Ovary (tissue), 9 donors: ENCODE results near the gene EZR. TPM values are rescaled to one million over a fixed set of nuclear protein-coding genes. Genes with fewer than 3 reads are reported as not detected.

ENCODE experiments used
- DNase-seq, 5 donors: peaks; one replicate each; pipeline ENCODE4 v3.0.0-alpha.2; 2019 to 2020
- H3K27ac ChIP-seq, 2 donors: fragments of 200-600 bp; one replicate each; pipeline versions ENCODE4 v1.5.1 to v1.8.0; 2019 to 2022
- H3K27me3 ChIP-seq: fragments of 200-600 bp; one replicate; pipeline ENCODE4 v1.8.0; 2022
- H3K36me3 ChIP-seq: fragments of 200-600 bp; sonication (generic); one replicate; pipeline ENCODE4 v1.5.1; 2019
- H3K4me1 ChIP-seq: one replicate; pipeline ENCODE4 v1.8.1; 2013; ENCODE audit warnings: mild to moderate bottlenecking, moderate library complexity; ENCODE audit not compliant: insufficient read depth
- H3K4me3 ChIP-seq: fragments of 200-600 bp; sonication (generic); one replicate; pipeline ENCODE4 v1.5.1; 2017
- H3K9me3 ChIP-seq, 2 donors: fragments of 200-600 bp in 1 of 2; sonication (generic) in 1 of 2; one replicate each; pipeline versions ENCODE4 v1.5.1 to v1.8.1; 2013 to 2019; ENCODE audit warnings: mild to moderate bottlenecking in 1 of 2, moderate library complexity in 1 of 2
- CTCF ChIP-seq, 3 donors: fragments of 450-650 bp in 2 of 3; fragments of 200-600 bp in 1 of 3; IDR thresholded peaks; one replicate each; pipeline versions ENCODE4 v1.5.1 to v1.8.0; 2016 to 2022; ENCODE audit warnings: antibody characterized with exemption in 3 of 3, mild to moderate bottlenecking in 1 of 3
- EP300 ChIP-seq: sonication (generic); formaldehyde crosslinking; IDR thresholded peaks from one replicate; pipeline ENCODE4 v1.6.1; 2017; ENCODE audit warnings: antibody characterized with exemption
- POLR2A ChIP-seq: fragments of 450-650 bp; IDR thresholded peaks from one replicate; pipeline ENCODE4 v1.6.1; 2017; ENCODE audit warnings: antibody characterized with exemption, mild to moderate bottlenecking, moderate library complexity
- WGBS, 3 donors: extraction: QIAGEN DNeasy Blood & Tissue Kit in 1 of 3; methylation state at CpG; one replicate each; pipeline versions ENCODE4 v1.1.5 to v1.1.7; 2013 to 2017; 5-methylcytosine and 5-hydroxymethylcytosine counted together
- intact Hi-C, 4 donors: fragments of 100-400 bp; cut with DNase I; formaldehyde crosslinking; loops; one replicate each; pipeline versions ENCODE4 v1.11.0 to v1.15.1; 2022 to 2023
- polyA plus RNA-seq, 2 donors: library from polyadenylated mRNA; stranded (reverse); fragments of 200-250 nt in 1 of 2; fragments of 350-450 nt in 1 of 2; fragmentation: Illumina TruSeq in 1 of 2; extraction: RNeasy Lipid Tissue Mini Kit (QIAGEN cat#74804) in 1 of 2; gene quantifications; one replicate each; pipeline ENCODE4 v1.2.3, GENCODE V29; 2013 to 2014
- total RNA-seq, 7 donors: library from RNA; depleted of rRNA in 2 of 7; stranded (reverse); fragments of >200 nt in 2 of 7; fragmentation: NEBNext Ultra II Directional in 3 of 7; extraction: Animal tissue kit (Norgen Biotek cat#: 25700) in 3 of 7; gene quantifications; one replicate each; pipeline versions ENCODE4 v1.1.0 to v1.2.4, GENCODE V29; 2016 to 2023
- donor health status: DM: no; HTN: no; CAD: no; lungs with moderate emphysema.
- donor health status: DM: no; HTN: no; CAD: no.
- donor health status: Bipolar disorder and iron deficiency.
- donor health status: DM: yes; HTN: yes; CAD: no.
- donor health status: DM: no; HTN: no; CAD: no.
- donor health status: DM: yes; HTN: yes; CAD: no.

Gene EZR
- total and polyA plus RNA-seq, 9 donors: 39.0 to 214 (median 85.6) TPM

GRCh38 chr6:158816329-158816728 is 2.8 kb downstream of the EZR start:
- H3K4me3 ChIP-seq: no peak overlapping the region
- WGBS, 3 donors: 46 to 48% (median 48%) methylated on average over 5 of the region's 5 CpGs
- H3K36me3 ChIP-seq: no peaks in the 10 kb centered on the region
- no peaks in the 10 kb centered on the region for H3K27me3 ChIP-seq
- no peak for DNase-seq
- TF ChIP-seq CTCF (IDR thresholded peaks at IDR 0.05) (no peak), POLR2A (no peak), EP300 (no peak)
- no peaks in the 10 kb centered on the region for H3K9me3 ChIP-seq
- peaks cover 14% of the 10 kb centered on the region for H3K4me1 ChIP-seq
- no peak overlapping the region for H3K27ac ChIP-seq
- intact Hi-C loops: loop anchor here in 1 of 4 donors (5.0 kb wide), 1 partner anchor 109 kb away; no protein-coding TSS in a partner anchor

- DNase-seq: no peak
- Histone ChIP-seq H3K27ac (no peak overlapping the region), H3K36me3 (no peaks in the 10 kb centered on the region), H3K4me1 (peaks cover 14% of the 10 kb centered on the region), H3K9me3 (no peaks in the 10 kb centered on the region), H3K27me3 (no peaks in the 10 kb centered on the region), H3K4me3 (no peak overlapping the region)
- WGBS, 3 donors: 66 to 77% (median 73%) methylated on average over 2 of the region's 2 CpGs
- intact Hi-C loops: loop anchor here in 1 of 4 donors (5.0 kb wide), 1 partner anchor 109 kb away; no protein-coding TSS in a partner anchor
- TF ChIP-seq POLR2A (no peak), EP300 (no peak), CTCF (IDR thresholded peaks at IDR 0.05) (no peak)
Observed at GRCh38 chr6:158815907-158816306, 3.3 kb downstream of the EZR start.

GRCh38 chr6:158815379-158815724 is 3.8 kb downstream of the EZR start:
- TF ChIP-seq EP300: no peak
- TF ChIP-seq CTCF (IDR thresholded peaks at IDR 0.05): no peak
- no peak for TF ChIP-seq POLR2A
- Histone ChIP-seq H3K36me3 (no peaks in the 10 kb centered on the region), H3K27ac (no peak overlapping the region), H3K4me3 (no peak overlapping the region), H3K9me3 (no peaks in the 10 kb centered on the region), H3K4me1 (peaks cover 14% of the 10 kb centered on the region), H3K27me3 (no peaks in the 10 kb centered on the region)
- DNase-seq: no peak
- intact Hi-C loops: loop anchor here in 1 of 4 donors (5.0 kb wide), 1 partner anchor 108 kb away; no protein-coding TSS in a partner anchor
- 19 to 32% (median 23%) methylated on average over 2 of the region's 2 CpGs for WGBS, 3 donors

- no peaks in the 10 kb centered on the region for H3K36me3 ChIP-seq
- H3K27ac ChIP-seq: no peak overlapping the region
- no peaks in the 10 kb centered on the region for H3K9me3 ChIP-seq
- H3K4me1 ChIP-seq: peaks cover 17% of the 10 kb centered on the region
- WGBS, 3 donors: 82 to 94% (median 86%) methylated on average over 3 of the region's 3 CpGs
- no peak overlapping the region for H3K4me3 ChIP-seq
- H3K27me3 ChIP-seq: no peaks in the 10 kb centered on the region
- intact Hi-C loops: no loop called here
- TF ChIP-seq CTCF (IDR thresholded peaks at IDR 0.05) (no peak), POLR2A (no peak), EP300 (no peak)
- no peak for DNase-seq
Observed at GRCh38 chr6:158813032-158813431, 6.1 kb downstream of the EZR start.
